Kidney (tissue), 14 donors: ENCODE results near the gene LRRC3C. TPM values are rescaled to one million over a fixed set of nuclear protein-coding genes. Genes with fewer than 3 reads are reported as not detected.

Experiments used
- DNase-seq, 5 donors: peaks; one replicate each; pipeline ENCODE4 v3.0.0-alpha.2; 2013 to 2020
- FAIRE-seq: peaks from 2 replicates; lab custom pipeline; 2012; peaks lifted over from hg19 to GRCh38; lab: Jason Lieb, UNC
- H3K27ac ChIP-seq, 2 donors: one replicate each; pipeline ENCODE4 v1.7.0; 2013; ENCODE audit warnings: low read depth in 2 of 2, low read length in 2 of 2, inconsistent platforms in 1 of 2
- H3K27me3 ChIP-seq: one replicate; pipeline ENCODE4 v1.7.1; 2013; ENCODE audit warnings: low read length, inconsistent platforms; ENCODE audit not compliant: control insufficient read depth, insufficient read depth
- H3K36me3 ChIP-seq, 3 donors: one replicate each; pipeline versions ENCODE4 v1.7.0 to v1.7.1; 2013; ENCODE audit warnings: low read length in 3 of 3, control low read depth in 1 of 3, inconsistent platforms in 1 of 3; ENCODE audit not compliant: insufficient read depth in 3 of 3, control insufficient read depth in 2 of 3
- H3K4me1 ChIP-seq, 3 donors: one replicate each; pipeline versions ENCODE4 v1.7.0 to v1.7.1; 2013; ENCODE audit warnings: low read length in 3 of 3, inconsistent platforms in 1 of 3, low read depth in 1 of 3; ENCODE audit not compliant: control insufficient read depth in 2 of 3, insufficient read depth in 2 of 3
- H3K4me3 ChIP-seq, 3 donors: one replicate each; pipeline versions ENCODE4 v1.7.0 to v1.8.1; 2013; ENCODE audit warnings: low read length in 3 of 3, control low read depth in 1 of 3, inconsistent platforms in 1 of 3
- H3K9ac ChIP-seq, 3 donors: one replicate each; pipeline versions ENCODE4 v1.7.0 to v1.7.1; 2013; ENCODE audit warnings: low read length in 3 of 3, control low read depth in 1 of 3, inconsistent platforms in 1 of 3
- H3K9me3 ChIP-seq, 3 donors: one replicate each; pipeline versions ENCODE4 v1.7.0 to v1.7.1; 2013; ENCODE audit warnings: low read length in 3 of 3, control low read depth in 1 of 3, inconsistent platforms in 1 of 3; ENCODE audit not compliant: control insufficient read depth in 2 of 3, insufficient read depth in 1 of 3
- CTCF ChIP-seq: IDR thresholded peaks from 3 replicates; pipeline ENCODE4 v1.5.1; 2012; ENCODE audit warnings: mild to moderate bottlenecking, moderate library complexity, borderline replicate concordance; ENCODE audit not compliant: insufficient read depth; ENCODE audit errors: extremely low read depth
- intact Hi-C: fragments of 100-400 bp; cut with DNase I; formaldehyde crosslinking; loops from one replicate; pipeline ENCODE4 v1.11.1; 2022
- polyA plus RNA-seq: library from polyadenylated mRNA; stranded (reverse); fragments of 350-450 nt; fragmentation: Illumina TruSeq; extraction: RNeasy Lipid Tissue Mini Kit (QIAGEN cat#74804); gene quantifications from one replicate; pipeline ENCODE4 v1.2.3, GENCODE V29; 2014; ENCODE audit warnings: low read depth, low replicate concordance; ENCODE audit not compliant: insufficient read depth
- total RNA-seq: library from RNA; stranded (reverse); fragmentation: NEBNext Ultra II Directional; extraction: Animal tissue kit (Norgen Biotek cat#: 25700); gene quantifications from one replicate; pipeline ENCODE4 v1.2.1, GENCODE V29; 2021
- donor health status: control.
- donor health status: control.
- donor health status: control.
- donor health status: control.
- donor health status: control.
- donor health status: DM: yes; HTN: yes; CAD: no.
- donor health status: Normal renal cell carcinoma (clear cell type).

Gene LRRC3C
- total and polyA plus RNA-seq, 2 donors from 2014 or later, result not detected

GRCh38 chr17:39988206-39988810 is 60.8 kb downstream of the LRRC3C start:
- no peak overlapping the region for H3K9ac ChIP-seq
- H3K27me3 ChIP-seq, result no peaks in the 10 kb centered on the region
- H3K4me3 ChIP-seq, result no peak overlapping the region
- H3K9me3 ChIP-seq, result no peaks in the 10 kb centered on the region
- H3K27ac ChIP-seq, result no peak overlapping the region
- FAIRE-seq (no peak), DNase-seq (no peak)
- no peak for TF ChIP-seq CTCF
- H3K4me1 ChIP-seq, result no peaks in the 10 kb centered on the region
- peaks cover 34 to 86% (median 72%) of the 10 kb centered on the region in 3 donors for H3K36me3 ChIP-seq
- intact Hi-C loops, result no loop called here

GRCh38 chr17:39994448-39994847 is 66.9 kb downstream of the LRRC3C start:
- FAIRE-seq (no peak), DNase-seq (no peak)
- H3K27me3 ChIP-seq, result no peaks in the 10 kb centered on the region
- intact Hi-C loops, result no loop called here
- H3K9ac ChIP-seq, result no peak overlapping the region
- H3K9me3 ChIP-seq, result no peaks in the 10 kb centered on the region
- TF ChIP-seq CTCF, result no peak
- no peak overlapping the region for H3K27ac ChIP-seq
- H3K4me3 ChIP-seq, result no peak overlapping the region
- peaks cover 20 to 79% (median 57%) of the 10 kb centered on the region in 3 donors for H3K36me3 ChIP-seq
- no peaks in the 10 kb centered on the region for H3K4me1 ChIP-seq

Other genes with a start within 250 kb of the LRRC3C start
- gene PGAP3, start 239.7 kb upstream of the LRRC3C start, total RNA-seq, result 48.5 TPM
- 33.8 TPM for gene PGAP3, start 239.7 kb upstream of the LRRC3C start, polyA plus RNA-seq
- 186 TPM for gene ERBB2, start 227.7 kb upstream of the LRRC3C start, total RNA-seq
- gene ERBB2, start 227.7 kb upstream of the LRRC3C start, polyA plus RNA-seq, result 76.5 TPM
- 51.6 TPM for gene MIEN1, start 197.2 kb upstream of the LRRC3C start, total RNA-seq
- gene MIEN1, start 197.2 kb upstream of the LRRC3C start, polyA plus RNA-seq, result 186 TPM
- gene GRB7, start 189.8 kb upstream of the LRRC3C start, total RNA-seq, result 72.5 TPM
- gene GRB7, start 189.8 kb upstream of the LRRC3C start, polyA plus RNA-seq, result 20.9 TPM
- 10.2 TPM for gene IKZF3, start 63.4 kb upstream of the LRRC3C start, total RNA-seq
- gene IKZF3, start 63.4 kb upstream of the LRRC3C start, polyA plus RNA-seq, result 0.09 TPM
- not detected for gene ZPBP2, start 59.5 kb upstream of the LRRC3C start, total RNA-seq
- gene ZPBP2, start 59.5 kb upstream of the LRRC3C start, polyA plus RNA-seq, result not detected
- gene GSDMB, start 9.1 kb upstream of the LRRC3C start, total RNA-seq, result 5.6 TPM
- gene GSDMB, start 9.1 kb upstream of the LRRC3C start, polyA plus RNA-seq, result 3.5 TPM
- 48.8 TPM for gene ORMDL3, start 131 bp upstream of the LRRC3C start, total RNA-seq
- gene ORMDL3, start 131 bp upstream of the LRRC3C start, polyA plus RNA-seq, result 85.9 TPM
- 0.47 TPM for gene GSDMA, start 35.3 kb downstream of the LRRC3C start, total RNA-seq
- gene GSDMA, start 35.3 kb downstream of the LRRC3C start, polyA plus RNA-seq, result 0.80 TPM
- 66.4 TPM for gene PSMD3, start 53.1 kb downstream of the LRRC3C start, total RNA-seq
- gene PSMD3, start 53.1 kb downstream of the LRRC3C start, polyA plus RNA-seq, result 63.6 TPM
- not detected for gene CSF3, start 87.7 kb downstream of the LRRC3C start, total RNA-seq
- not detected for gene CSF3, start 87.7 kb downstream of the LRRC3C start, polyA plus RNA-seq
- gene MED24, start 126.7 kb downstream of the LRRC3C start, total RNA-seq, result 66.3 TPM
- 53.7 TPM for gene MED24, start 126.7 kb downstream of the LRRC3C start, polyA plus RNA-seq
- gene THRA, start 135.2 kb downstream of the LRRC3C start, total RNA-seq, result 63.9 TPM
- gene THRA, start 135.2 kb downstream of the LRRC3C start, polyA plus RNA-seq, result 40.8 TPM
- 30.8 TPM for gene NR1D1, start 172.9 kb downstream of the LRRC3C start, total RNA-seq
- gene NR1D1, start 172.9 kb downstream of the LRRC3C start, polyA plus RNA-seq, result 7.1 TPM
- 75.4 TPM for gene MSL1, start 194.2 kb downstream of the LRRC3C start, total RNA-seq
- gene MSL1, start 194.2 kb downstream of the LRRC3C start, polyA plus RNA-seq, result 34.9 TPM
- gene CASC3, start 212.8 kb downstream of the LRRC3C start, total RNA-seq, result 90.8 TPM
- gene CASC3, start 212.8 kb downstream of the LRRC3C start, polyA plus RNA-seq, result 32.2 TPM
- 4.3 TPM for gene RAPGEFL1, start 249.7 kb downstream of the LRRC3C start, total RNA-seq
- 0.99 TPM for gene RAPGEFL1, start 249.7 kb downstream of the LRRC3C start, polyA plus RNA-seq